ENCODE data around the gene TRIM16.
"Not testable (repeated sequence)": the region's sequence is repeated elsewhere in the genome, so short reads cannot be mapped to it uniquely, and the experiment has no call there.

TRIM16 gene

DNA sequence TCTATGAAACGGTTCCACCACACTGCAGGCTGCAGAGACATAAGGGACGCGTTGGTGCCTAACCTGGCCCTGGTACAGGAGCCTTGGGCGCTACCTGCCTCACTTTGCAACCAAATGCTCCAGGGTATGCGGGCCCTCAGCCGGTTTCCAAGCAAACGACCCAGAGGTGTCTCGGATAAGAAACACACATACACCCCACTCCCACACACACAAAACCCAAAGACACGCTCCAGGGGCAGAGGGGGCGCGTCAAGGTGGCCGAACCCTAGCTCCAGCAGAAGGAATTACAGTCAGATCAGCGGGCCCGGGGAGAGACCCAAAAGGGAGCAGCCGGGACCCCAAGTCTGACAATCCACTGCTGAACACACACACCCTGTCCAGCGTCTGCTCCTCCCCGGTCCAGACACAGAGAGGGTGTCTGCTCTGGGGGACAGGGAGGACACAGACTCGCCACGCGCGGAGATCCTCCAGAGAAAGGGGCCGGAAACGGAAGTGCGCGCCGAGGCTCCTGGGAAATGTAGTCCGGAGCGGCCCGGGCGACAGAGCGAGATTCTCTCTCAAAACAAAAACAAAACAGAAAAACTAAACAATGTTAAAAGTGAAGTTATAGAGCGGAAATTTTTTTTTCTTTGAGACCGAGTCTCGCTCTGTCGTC, at the start of gene TRIM16:
Gene TRIM16 (minus strand): TSS at position 488 of the 655 bp plus-strand sequence. CDS start 32,702 bp downstream, outside the sequence.
- peak; percentile 51 for DNase-seq

GRCh38 chr17:15733174-15733789, 49.2 kb upstream of the TRIM16 start:
- not testable (repeated sequence) for DNase-seq

DNA sequence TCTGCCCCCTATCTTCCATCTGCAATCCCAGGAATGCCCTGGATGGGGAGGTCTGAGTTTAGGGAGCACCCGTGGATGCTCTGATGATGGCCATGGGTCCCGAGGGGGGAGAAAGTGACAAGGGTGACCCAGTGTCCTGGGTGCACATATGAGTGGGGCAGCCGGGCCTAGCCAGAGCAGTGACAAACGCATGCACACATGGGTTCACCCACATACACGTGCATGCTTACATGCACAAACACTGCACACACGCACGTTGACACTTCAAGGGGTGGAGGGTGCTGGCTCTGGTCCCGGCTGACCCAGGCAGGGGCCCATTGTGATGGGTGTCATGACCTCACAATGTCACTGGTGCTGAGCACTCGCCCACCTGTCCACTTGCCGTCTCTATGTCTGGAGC, 47.8 kb upstream of the TRIM16 start, which contains the start of gene TBC1D26:
Gene TBC1D26 (plus strand): TSS at position 384 of the 400 bp plus-strand sequence. CDS start 3,066 bp downstream, outside the sequence.
- DNase-seq, result not testable (repeated sequence)

DNA sequence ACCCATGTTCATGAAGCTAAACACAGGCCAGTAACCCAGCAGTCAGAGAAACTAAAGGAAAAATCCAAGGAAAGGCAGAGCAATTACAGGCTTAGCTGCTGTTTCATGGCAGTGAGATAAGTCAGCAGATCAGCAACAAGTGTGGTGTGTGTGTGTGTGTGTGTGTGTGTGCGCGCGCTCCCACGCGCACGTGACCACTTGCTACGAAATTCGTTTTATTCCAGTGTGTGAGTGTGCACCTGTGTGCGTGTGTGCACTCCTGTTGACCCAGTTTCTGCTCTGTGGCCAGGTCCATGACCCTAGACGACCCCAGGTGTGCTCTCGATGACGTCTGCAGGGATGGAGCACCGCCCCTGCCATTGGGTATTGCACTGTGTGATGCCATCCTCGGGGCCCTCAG, 46.4 kb upstream of the TRIM16 start:
- not testable (repeated sequence) for DNase-seq

- DNase-seq, result not testable (repeated sequence)
Observed at GRCh38 chr17:15716601-15717563, 32.8 kb upstream of the TRIM16 start.

DNA sequence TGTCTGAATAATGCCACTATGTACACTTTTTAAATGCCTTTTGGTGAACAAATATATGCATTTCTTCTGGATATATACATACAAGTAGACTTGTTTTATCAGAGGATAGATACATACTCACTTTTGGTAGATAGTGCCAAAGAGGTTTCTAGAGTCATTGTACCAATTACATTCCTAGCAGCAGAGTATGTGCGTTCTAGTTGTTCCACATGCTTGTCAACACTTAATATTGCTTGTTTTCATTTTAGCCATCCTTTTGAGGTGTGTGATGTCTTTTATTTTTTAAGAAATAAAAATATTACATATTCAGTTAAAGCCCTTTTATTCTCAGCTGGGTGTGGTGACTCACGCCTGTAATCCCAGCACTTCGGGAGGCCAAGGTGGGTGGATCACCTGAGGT, 24.8 kb upstream of the TRIM16 start:
- not testable (repeated sequence) for DNase-seq

DNA sequence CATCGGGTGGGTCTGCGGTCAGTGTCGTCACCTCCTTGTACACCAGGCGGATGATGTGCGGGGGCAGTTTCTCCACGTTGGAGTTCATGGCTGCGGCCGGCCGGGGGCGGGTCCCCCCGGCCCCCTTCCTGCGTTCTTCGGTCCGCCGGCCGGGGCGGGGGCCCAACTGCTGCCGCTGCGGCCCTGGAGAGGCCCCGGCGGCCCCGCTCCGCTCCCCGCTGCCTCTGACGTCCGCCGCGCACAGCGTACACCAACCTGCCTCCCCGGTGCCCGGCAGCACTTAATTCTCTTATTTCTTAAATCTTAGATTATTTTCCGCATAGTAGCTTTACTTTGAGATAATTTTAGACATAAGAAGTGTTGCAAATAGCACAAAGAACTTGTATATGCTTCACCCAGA, 20.7 kb upstream of the TRIM16 start:
- not testable (repeated sequence) for DNase-seq

- DNase-seq, result not testable (repeated sequence)
Observed at GRCh38 chr17:15704239-15704638, 20.1 kb upstream of the TRIM16 start.

DNA sequence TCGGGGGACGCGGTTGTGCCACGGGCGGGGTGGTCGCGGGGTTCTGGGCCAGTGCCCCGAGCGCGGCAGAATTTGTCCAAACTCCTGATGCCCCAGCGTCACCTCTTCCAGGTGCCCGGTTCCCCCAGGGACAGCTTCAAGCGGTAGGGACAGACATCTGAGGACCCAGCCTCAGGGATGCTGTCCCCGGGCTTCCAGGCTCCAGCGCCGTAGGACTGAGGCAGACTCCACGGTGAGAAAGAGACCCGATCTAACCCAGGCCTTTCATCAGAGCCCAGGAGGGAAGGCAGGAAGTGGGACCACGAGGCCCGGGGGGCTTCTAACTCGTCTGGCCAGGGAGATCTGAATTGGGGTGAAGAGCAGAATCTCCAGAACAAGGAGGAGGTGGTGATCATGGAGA, 15.8 kb upstream of the TRIM16 start:
- DNase-seq, result not testable (repeated sequence)

- DNase-seq, result peak; percentile 97
Observed at GRCh38 chr17:15699413-15699924, 15.4 kb upstream of the TRIM16 start, which contains the start of gene ZNF286A. ZNF286A (plus strand) TSS chr17:15699752; CDS start chr17:15700330, 578 bp downstream.

DNA sequence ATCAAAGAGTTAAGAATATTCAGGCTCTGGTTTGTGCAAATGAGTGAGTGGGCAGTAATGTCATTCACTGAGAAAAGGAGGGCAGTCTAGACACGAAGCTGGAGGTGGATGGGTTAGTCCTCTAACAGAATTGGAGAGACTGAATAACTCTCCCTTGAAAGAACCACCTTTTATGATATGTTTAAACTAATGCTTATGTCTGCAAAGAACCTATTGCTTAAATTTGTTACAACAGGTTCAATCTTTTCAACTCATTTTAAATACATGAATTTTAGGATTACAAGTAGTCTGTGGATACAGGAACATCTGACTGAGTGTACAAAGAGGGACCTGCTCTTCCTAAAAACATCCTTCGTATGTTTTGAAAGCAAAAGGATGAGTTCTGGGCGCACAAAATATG, 14.9 kb upstream of the TRIM16 start:
- DNase-seq, result not testable (repeated sequence)

GRCh38 chr17:15687494-15687893, 3.4 kb upstream of the TRIM16 start:
- DNase-seq, result not testable (repeated sequence)

DNA sequence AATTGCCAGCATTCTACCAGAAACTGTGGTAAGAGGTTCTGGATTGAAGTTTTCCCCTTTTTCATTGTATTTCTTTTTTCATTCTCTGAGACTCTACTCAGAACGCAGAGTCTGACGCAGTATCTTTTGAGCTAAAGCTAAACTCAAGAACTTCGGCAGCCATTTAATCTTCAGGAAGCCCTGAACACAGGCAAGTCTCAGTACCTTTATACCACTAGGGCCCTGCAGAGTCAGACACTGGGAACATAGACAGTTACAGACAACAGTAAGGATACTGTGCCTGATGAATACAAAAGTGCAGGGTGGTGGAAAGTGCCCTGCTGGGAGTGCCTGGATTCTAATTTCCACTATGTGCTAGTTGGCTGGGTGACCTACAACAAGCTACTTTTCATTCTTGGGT, 976 bp downstream of the TRIM16 start:
- DNase-seq, result not testable (repeated sequence)

DNA sequence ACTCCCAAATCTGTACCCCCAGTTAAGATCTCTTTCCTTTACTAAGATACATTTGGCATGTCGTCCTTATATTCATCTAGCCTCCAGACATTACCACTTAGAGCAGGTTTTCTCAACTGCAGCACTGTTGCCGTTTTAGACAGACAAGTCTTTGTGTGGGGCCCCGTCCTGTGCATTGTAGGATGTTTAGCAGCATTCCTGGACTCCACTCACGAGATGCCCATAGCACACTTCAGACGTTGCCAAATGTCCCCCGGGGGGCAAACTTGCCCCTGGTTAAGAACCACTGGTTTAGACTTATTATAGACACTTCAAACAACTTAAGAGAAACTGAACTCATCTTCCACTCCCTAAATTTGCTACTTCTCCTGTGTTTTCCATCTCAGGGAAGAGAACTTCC, 8.1 kb downstream of the TRIM16 start:
- not testable (repeated sequence) for DNase-seq

DNA sequence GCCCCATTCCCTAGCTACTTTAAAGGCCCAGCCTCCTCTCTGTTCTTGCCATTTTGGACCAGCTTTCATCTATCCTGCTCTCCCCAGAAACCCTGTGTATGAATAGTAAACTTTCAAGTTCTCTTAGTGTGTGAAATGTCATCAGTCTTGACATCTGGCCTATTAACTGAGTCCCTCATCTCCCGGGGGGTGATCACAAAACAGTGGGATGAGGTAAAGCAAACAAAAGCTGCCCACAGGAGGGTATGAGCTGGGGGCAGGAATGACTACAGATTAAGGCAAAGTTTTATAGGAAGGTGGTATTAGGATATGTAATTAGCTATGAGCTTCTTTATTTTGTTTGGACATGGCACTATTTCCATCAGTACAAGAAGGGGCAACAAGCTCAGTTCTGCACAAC, 9.5 kb downstream of the TRIM16 start:
- DNase-seq, result not testable (repeated sequence)

GRCh38 chr17:15669526-15669925, 14.6 kb downstream of the TRIM16 start:
- not testable (repeated sequence) for DNase-seq

- no peak for DNase-seq
Observed at GRCh38 chr17:15663691-15664090, 20.4 kb downstream of the TRIM16 start.

DNA sequence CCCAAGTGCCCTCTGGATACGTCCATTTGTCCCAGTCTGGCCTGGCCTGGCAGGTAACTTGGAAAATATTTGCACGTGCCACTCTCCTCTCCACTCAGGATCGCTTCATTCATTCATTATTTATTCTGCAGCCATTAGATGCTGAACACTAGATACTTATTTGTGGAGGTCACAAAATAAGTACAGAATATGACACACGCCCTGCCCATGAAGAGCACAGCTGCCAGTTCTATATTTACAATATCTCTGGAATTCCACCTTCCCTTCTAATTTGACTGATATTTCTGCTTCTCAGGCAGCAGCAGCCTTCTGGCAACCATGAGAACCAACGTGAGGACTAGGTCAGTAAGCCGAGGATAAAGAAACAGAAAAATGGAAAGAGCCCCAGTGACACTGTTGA, 20.9 kb downstream of the TRIM16 start:
- DNase-seq, result no peak

GRCh38 chr17:15662681-15663080, 21.4 kb downstream of the TRIM16 start:
- DNase-seq, result no peak

GRCh38 chr17:15660077-15660476, 24.0 kb downstream of the TRIM16 start:
- no peak for DNase-seq

DNA sequence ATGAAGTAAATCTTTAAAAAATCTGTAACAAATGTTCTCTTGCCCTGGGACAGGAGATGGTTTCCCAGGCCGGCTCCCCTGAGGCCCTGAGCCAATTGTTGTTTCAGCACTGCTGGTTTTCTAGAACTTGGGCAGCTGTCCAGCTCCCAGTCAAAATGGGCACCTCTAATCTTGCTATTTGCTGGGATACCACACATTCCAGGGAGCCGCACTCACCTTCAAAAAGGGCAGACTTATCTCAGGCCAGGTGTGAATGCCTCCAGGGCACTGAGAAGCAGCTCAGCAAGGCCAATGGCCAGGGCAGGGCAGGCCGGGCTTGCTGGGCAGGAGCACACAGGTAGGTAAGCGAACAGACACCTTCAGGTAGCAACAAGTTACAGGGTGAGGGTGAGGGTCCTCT, 24.4 kb downstream of the TRIM16 start:
- no peak for DNase-seq

DNA sequence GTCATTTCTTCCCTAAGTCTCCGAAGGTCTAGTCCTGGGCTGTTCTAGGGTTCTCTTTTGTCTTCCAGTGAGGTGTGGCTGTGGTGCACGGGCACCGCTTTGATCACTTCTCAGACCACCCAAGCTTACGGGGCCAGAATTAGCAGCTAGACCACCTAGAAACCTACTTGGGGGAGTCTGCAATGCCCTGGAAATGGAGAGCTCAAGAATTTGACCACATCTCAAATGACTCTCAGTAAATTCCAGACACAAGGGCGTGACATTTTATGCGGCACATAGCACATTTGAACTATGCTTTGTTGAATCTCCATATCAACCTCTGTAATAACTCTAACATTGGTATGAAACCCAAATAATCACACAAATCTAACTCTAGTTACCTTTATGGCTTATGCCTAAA, 24.9 kb downstream of the TRIM16 start:
- DNase-seq, result no peak

- no peak for DNase-seq
Observed at GRCh38 chr17:15658296-15658695, 25.8 kb downstream of the TRIM16 start.
